Left lung (tissue), 10 donors: ENCODE data around the gene MBD3. TPM values are rescaled to one million over a fixed set of nuclear protein-coding genes. Genes with fewer than 3 reads are reported as not detected.

Experiments
- ATAC-seq: fragments of 200-7000 bp; cut with Tn5 transposase; one replicate; pipeline ENCODE4 v1.9.1; 2020; ENCODE audit warnings: moderate library complexity
- DNase-seq, 4 donors: peaks; one replicate each; pipeline ENCODE4 v3.0.0-alpha.2; 2013 to 2020
- H3K27ac ChIP-seq, 2 donors: fragments of 200-600 bp; sonication (generic) in 1 of 2; one replicate each; pipeline versions ENCODE4 v1.5.0 to v1.8.0; 2020 to 2021
- H3K27me3 ChIP-seq, 2 donors: fragments of 200-600 bp; sonication (generic) in 1 of 2; one replicate each; pipeline versions ENCODE4 v1.5.0 to v1.8.0; 2020 to 2021
- H3K36me3 ChIP-seq, 2 donors: fragments of 200-600 bp; sonication (generic) in 1 of 2; one replicate each; pipeline versions ENCODE4 v1.5.0 to v1.8.0; 2020 to 2021
- H3K4me1 ChIP-seq, 2 donors: fragments of 200-600 bp; one replicate each; pipeline ENCODE4 v1.8.0; 2021
- H3K4me3 ChIP-seq, 2 donors: fragments of 200-600 bp; sonication (generic) in 1 of 2; one replicate each; pipeline versions ENCODE4 v1.5.0 to v1.8.0; 2020 to 2021; ENCODE audit warnings: mild to moderate bottlenecking in 1 of 2
- H3K9me3 ChIP-seq, 2 donors: fragments of 200-600 bp; sonication (generic) in 1 of 2; one replicate each; pipeline versions ENCODE4 v1.5.0 to v1.8.0; 2020 to 2021
- CTCF ChIP-seq, 2 donors: fragments of 200-600 bp; sonication (generic) in 1 of 2; IDR thresholded peaks; one replicate each; pipeline versions ENCODE4 v1.5.0 to v1.8.0; 2021; ENCODE audit warnings: antibody characterized with exemption in 2 of 2
- intact Hi-C, 2 donors: fragments of 100-400 bp; cut with DNase I; formaldehyde crosslinking; loops; one replicate each; pipeline versions ENCODE4 v1.11.2 to v1.14.2; 2022
- polyA plus RNA-seq, 6 donors: library from polyadenylated mRNA; unstranded; fragments of 120-200 nt; gene quantifications; one replicate each; pipeline ENCODE4 v1.2.1, GENCODE V29; 2013; ENCODE audit not compliant: insufficient read length in 6 of 6
- total RNA-seq, 2 donors: library from RNA; stranded (reverse); fragmentation: NEBNext Ultra II Directional; extraction: Animal tissue kit (Norgen Biotek cat#: 25700); gene quantifications; one replicate each; pipeline ENCODE4 v1.2.1, GENCODE V29; 2021
- donor health status: DM: no; HTN: yes; CAD: no.
- donor health status: DM: no; HTN: no; CAD: no.

The MBD3 gene
- total and polyA plus RNA-seq, 8 donors: 40.4 to 91.9 (median 59.0) TPM

GRCh38 chr19:1622541-1622940 lies 29.9 kb upstream of the MBD3 start:
- no peak overlapping the region for H3K27ac ChIP-seq
- H3K4me1 ChIP-seq: no peaks in the 10 kb centered on the region
- H3K9me3 ChIP-seq: no peaks in the 10 kb centered on the region
- no peaks in the 10 kb centered on the region for H3K27me3 ChIP-seq
- ATAC-seq (no peak), DNase-seq (no peak)
- H3K36me3 ChIP-seq: peaks cover 0 to 77% of the 10 kb centered on the region in 2 donors
- intact Hi-C loops: no loop called here
- no peak overlapping the region for H3K4me3 ChIP-seq
- TF ChIP-seq CTCF (IDR thresholded peaks at IDR 0.05): no peak

GRCh38 chr19:1622007-1622406 lies 29.3 kb upstream of the MBD3 start:
- DNase-seq (no peak), ATAC-seq (no peak)
- H3K36me3 ChIP-seq: peaks cover 0 to 79% of the 10 kb centered on the region in 2 donors
- intact Hi-C loops: no loop called here
- H3K4me3 ChIP-seq: no peak overlapping the region
- TF ChIP-seq CTCF (IDR thresholded peaks at IDR 0.05): no peak
- H3K9me3 ChIP-seq: no peaks in the 10 kb centered on the region
- H3K27me3 ChIP-seq: no peaks in the 10 kb centered on the region
- no peaks in the 10 kb centered on the region for H3K4me1 ChIP-seq
- H3K27ac ChIP-seq: no peak overlapping the region

GRCh38 chr19:1621574-1621973 lies 28.9 kb upstream of the MBD3 start:
- Histone ChIP-seq H3K27ac (no peak overlapping the region), H3K4me3 (no peak overlapping the region), H3K27me3 (no peaks in the 10 kb centered on the region), H3K4me1 (no peaks in the 10 kb centered on the region), H3K9me3 (no peaks in the 10 kb centered on the region), H3K36me3 (peaks cover 0 to 78% of the 10 kb centered on the region in 2 donors)
- DNase-seq (no peak), ATAC-seq (no peak)
- no peak for TF ChIP-seq CTCF (IDR thresholded peaks at IDR 0.05)
- intact Hi-C loops: no loop called here

- intact Hi-C loops: no loop called here
- no peak for DNase-seq
- Histone ChIP-seq H3K4me1 (no peaks in the 10 kb centered on the region), H3K27me3 (no peaks in the 10 kb centered on the region), H3K9me3 (no peaks in the 10 kb centered on the region), H3K4me3 (no peak overlapping the region), H3K36me3 (peaks cover 0 to 78% of the 10 kb centered on the region in 2 donors), H3K27ac (no peak overlapping the region)
- no peak for TF ChIP-seq CTCF (IDR thresholded peaks at IDR 0.05)
- ATAC-seq: no peak
These were observed 28.4 kb upstream of the MBD3 start for GRCh38 chr19:1621021-1621420.

- H3K36me3 ChIP-seq: peaks cover 0 to 80% of the 10 kb centered on the region in 2 donors
- no peak overlapping the region for H3K27ac ChIP-seq
- intact Hi-C loops: no loop called here
- no peaks in the 10 kb centered on the region for H3K27me3 ChIP-seq
- ATAC-seq (no peak), DNase-seq (no peak)
- H3K4me1 ChIP-seq: no peaks in the 10 kb centered on the region
- no peak overlapping the region for H3K4me3 ChIP-seq
- no peak for TF ChIP-seq CTCF (IDR thresholded peaks at IDR 0.05)
- H3K9me3 ChIP-seq: no peaks in the 10 kb centered on the region
These were observed 27.8 kb upstream of the MBD3 start for GRCh38 chr19:1620502-1620901.
